ENCODE measurements around the gene DAB1. TPM values are rescaled to one million over a fixed set of nuclear protein-coding genes. Genes with fewer than 3 reads are reported as not detected.

The DAB1 gene
- total and polyA plus RNA-seq, 10 of the 15 experiments (the other 5 are each of a cell fraction or from before 2014, with no cell fraction given), result 0.02 to 0.10 (median 0.03) TPM; not detected in 5

GRCh38 chr1:56995414-56996100 lies 428.3 kb downstream of the DAB1 start:
- H3K79me2 ChIP-seq (ENCODE audit: control insufficient read depth, insufficient read depth, low read length), result no peaks in the 10 kb centered on the region
- H3K4me1 ChIP-seq (ENCODE audit: control insufficient read depth, insufficient read depth, low read length), result no peaks in the 10 kb centered on the region
- 11% methylated on average over 4 of the region's 4 CpGs for WGBS (ENCODE audit: insufficient coverage, insufficient replicate concordance, low lambda C conversion rate, missing lambda C conversion rate)
- H3K36me3 ChIP-seq (ENCODE audit: control insufficient read depth in 2 of 2, insufficient read depth in 2 of 2, low read length in 1 of 2), result no peaks in the 10 kb centered on the region
- FAIRE-seq (no peak), DNase-seq (ENCODE audit: low read depth, low spot score) (no peak), ATAC-seq (no peak)
- TF ChIP-seq EGR1 (IDR thresholded peaks at IDR 0.05; ENCODE audit: borderline replicate concordance in 1 of 2, low read depth in 2 of 2, low read length in 2 of 2) (no peak), YY1 (IDR thresholded peaks at IDR 0.05; ENCODE audit: low read depth, low read length) (no peak), TCF7 (IDR thresholded peaks at IDR 0.05; ENCODE audit: borderline replicate concordance) (no peak), SPI1 (IDR thresholded peaks at IDR 0.05; ENCODE audit: borderline replicate concordance, insufficient read depth, low read depth, low read length) (no peak), ETV6 (conservative IDR thresholded peaks at IDR 0.05 in 1 of 2, IDR thresholded peaks at IDR 0.05 in 1 of 2; ENCODE audit: borderline replicate concordance in 1 of 2, low read depth in 1 of 2) (no peak), PAX5 (IDR thresholded peaks at IDR 0.05; ENCODE audit: borderline replicate concordance, low read depth, low read length) (no peak), MYB (IDR thresholded peaks at IDR 0.05; ENCODE audit: borderline replicate concordance, low read depth, low read length) (no peak), RUNX3 (IDR thresholded peaks at IDR 0.05; ENCODE audit: low read length) (no peak)
- in situ Hi-C loops (cut with MboI), result no loop called here
- H2AFZ ChIP-seq (ENCODE audit: control insufficient read depth, low read depth, low read length), result no peak overlapping the region
- no peaks in the 10 kb centered on the region for H4K20me1 ChIP-seq (ENCODE audit: control insufficient read depth, insufficient read depth)
- ChIA-PET SMC1A (ENCODE audit: uncharacterized antibody, unreplicated experiment) (no interaction called here), RAD21 (ENCODE audit: unreplicated experiment) (no interaction called here), POLR2A (no interaction called here), CTCF (no interaction called here)
- H3K9ac ChIP-seq (ENCODE audit: control insufficient read depth, insufficient read depth, low read length), result no peak overlapping the region
- H3K27ac ChIP-seq (ENCODE audit: control insufficient read depth, insufficient read depth), result no peak overlapping the region
- peaks cover 2% of the 10 kb centered on the region in 2 experiments; a peak in 2 of 4 replicates for H3K27me3 ChIP-seq (replicated peaks in 1 of 2; ENCODE audit: control insufficient read depth in 2 of 2, insufficient read depth in 2 of 2, low read length in 1 of 2)
- no peaks in the 10 kb centered on the region for H3K9me3 ChIP-seq (replicated peaks; ENCODE audit: control insufficient read depth, insufficient read depth, low read length)
- no TSS peak for BruUV-seq (replicated peaks)
- H3K4me3 ChIP-seq, result no peak overlapping the region
- no peak overlapping the region for H3K4me2 ChIP-seq (ENCODE audit: control insufficient read depth, insufficient read depth)
- intact Hi-C loops (cut with micrococcal nuclease; ENCODE audit: unreplicated experiment), result loop anchor here (2.0 kb wide), 1 partner anchor 21 kb away; no protein-coding TSS in a partner anchor
